ENCODE measurements around the gene CTSK.

DNA sequence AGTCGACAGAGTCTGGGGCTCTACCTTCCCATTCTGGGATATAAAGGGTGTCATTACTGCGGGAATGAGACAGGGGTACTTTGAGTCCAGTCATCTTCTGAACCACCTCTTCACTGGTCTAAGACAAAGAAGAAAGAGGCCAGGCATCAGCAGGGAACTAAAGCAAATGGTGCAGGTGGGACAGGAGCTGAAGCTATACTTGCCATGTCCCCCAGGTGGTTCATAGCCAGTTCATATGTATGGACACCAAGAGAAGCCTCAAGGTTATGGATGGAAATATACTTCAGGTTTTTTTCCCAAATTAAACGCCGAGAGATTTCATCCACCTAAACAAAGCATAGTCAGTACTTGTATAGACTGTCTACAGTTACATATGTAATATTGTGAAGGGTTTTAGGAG lies 2.2 kb downstream of the CTSK start:
- TF ChIP-seq, protein P1, sequence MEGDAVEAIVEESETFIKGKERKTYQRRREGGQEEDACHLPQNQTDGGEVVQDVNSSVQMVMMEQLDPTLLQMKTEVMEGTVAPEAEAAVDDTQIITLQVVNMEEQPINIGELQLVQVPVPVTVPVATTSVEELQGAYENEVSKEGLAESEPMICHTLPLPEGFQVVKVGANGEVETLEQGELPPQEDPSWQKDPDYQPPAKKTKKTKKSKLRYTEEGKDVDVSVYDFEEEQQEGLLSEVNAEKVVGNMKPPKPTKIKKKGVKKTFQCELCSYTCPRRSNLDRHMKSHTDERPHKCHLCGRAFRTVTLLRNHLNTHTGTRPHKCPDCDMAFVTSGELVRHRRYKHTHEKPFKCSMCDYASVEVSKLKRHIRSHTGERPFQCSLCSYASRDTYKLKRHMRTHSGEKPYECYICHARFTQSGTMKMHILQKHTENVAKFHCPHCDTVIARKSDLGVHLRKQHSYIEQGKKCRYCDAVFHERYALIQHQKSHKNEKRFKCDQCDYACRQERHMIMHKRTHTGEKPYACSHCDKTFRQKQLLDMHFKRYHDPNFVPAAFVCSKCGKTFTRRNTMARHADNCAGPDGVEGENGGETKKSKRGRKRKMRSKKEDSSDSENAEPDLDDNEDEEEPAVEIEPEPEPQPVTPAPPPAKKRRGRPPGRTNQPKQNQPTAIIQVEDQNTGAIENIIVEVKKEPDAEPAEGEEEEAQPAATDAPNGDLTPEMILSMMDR (tag by site-specific recombination; IDR thresholded peaks at IDR 0.05), result no peak
- no peak for TF ChIP-seq ZBTB20 (tag by site-specific recombination; IDR thresholded peaks at IDR 0.05)
- TF ChIP-seq ZNF654 (tag by site-specific recombination; IDR thresholded peaks at IDR 0.05; ENCODE audit: low read depth), result no peak
- no peak for TF ChIP-seq ZIC2 (tag by site-specific recombination; IDR thresholded peaks at IDR 0.05)
- TF ChIP-seq, protein P2, sequence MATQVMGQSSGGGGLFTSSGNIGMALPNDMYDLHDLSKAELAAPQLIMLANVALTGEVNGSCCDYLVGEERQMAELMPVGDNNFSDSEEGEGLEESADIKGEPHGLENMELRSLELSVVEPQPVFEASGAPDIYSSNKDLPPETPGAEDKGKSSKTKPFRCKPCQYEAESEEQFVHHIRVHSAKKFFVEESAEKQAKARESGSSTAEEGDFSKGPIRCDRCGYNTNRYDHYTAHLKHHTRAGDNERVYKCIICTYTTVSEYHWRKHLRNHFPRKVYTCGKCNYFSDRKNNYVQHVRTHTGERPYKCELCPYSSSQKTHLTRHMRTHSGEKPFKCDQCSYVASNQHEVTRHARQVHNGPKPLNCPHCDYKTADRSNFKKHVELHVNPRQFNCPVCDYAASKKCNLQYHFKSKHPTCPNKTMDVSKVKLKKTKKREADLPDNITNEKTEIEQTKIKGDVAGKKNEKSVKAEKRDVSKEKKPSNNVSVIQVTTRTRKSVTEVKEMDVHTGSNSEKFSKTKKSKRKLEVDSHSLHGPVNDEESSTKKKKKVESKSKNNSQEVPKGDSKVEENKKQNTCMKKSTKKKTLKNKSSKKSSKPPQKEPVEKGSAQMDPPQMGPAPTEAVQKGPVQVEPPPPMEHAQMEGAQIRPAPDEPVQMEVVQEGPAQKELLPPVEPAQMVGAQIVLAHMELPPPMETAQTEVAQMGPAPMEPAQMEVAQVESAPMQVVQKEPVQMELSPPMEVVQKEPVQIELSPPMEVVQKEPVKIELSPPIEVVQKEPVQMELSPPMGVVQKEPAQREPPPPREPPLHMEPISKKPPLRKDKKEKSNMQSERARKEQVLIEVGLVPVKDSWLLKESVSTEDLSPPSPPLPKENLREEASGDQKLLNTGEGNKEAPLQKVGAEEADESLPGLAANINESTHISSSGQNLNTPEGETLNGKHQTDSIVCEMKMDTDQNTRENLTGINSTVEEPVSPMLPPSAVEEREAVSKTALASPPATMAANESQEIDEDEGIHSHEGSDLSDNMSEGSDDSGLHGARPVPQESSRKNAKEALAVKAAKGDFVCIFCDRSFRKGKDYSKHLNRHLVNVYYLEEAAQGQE (tag by site-specific recombination; IDR thresholded peaks at IDR 0.05), result no peak

Data from HEK293 (cell line).